Prostate gland (tissue), 2 donors: ENCODE data around the gene FAM114A2. TPM values are rescaled to one million over a fixed set of nuclear protein-coding genes. Genes with fewer than 3 reads are reported as not detected.

Source experiments
- DNase-seq: peaks from one replicate; pipeline ENCODE4 v3.0.0-alpha.2; 2019; ENCODE audit warnings: low spot score
- H3K27ac ChIP-seq, 2 donors: fragments of 200-600 bp; sonication (generic); 2 replicates each; pipeline ENCODE4 v1.5.1; 2017 to 2019
- H3K27me3 ChIP-seq: fragments of 200-600 bp; sonication (generic); replicated peaks from 2 replicates; pipeline ENCODE4 v1.5.1; 2019; ENCODE audit not compliant: insufficient read depth
- H3K36me3 ChIP-seq, 2 donors: fragments of 200-600 bp; sonication (generic); 1 replicate in 1 of 2; 2 replicates in 1 of 2; pipeline versions ENCODE4 v1.5.1 to v1.8.1; 2017 to 2019
- H3K4me1 ChIP-seq: fragments of 200-600 bp; sonication (generic); replicated peaks from 2 replicates; pipeline ENCODE4 v1.5.1; 2019
- H3K4me3 ChIP-seq, 2 donors: fragments of 200-600 bp; sonication (generic); 2 replicates each; pipeline ENCODE4 v1.5.1; 2017 to 2019
- H3K9me3 ChIP-seq: fragments of 200-600 bp; sonication (generic); 2 replicates; pipeline ENCODE4 v1.5.1; 2017
- POLR2A ChIP-seq: fragments of 450-650 bp; IDR thresholded peaks from one replicate; pipeline ENCODE4 v1.6.1; 2016; ENCODE audit warnings: antibody characterized with exemption, mild to moderate bottlenecking
- POLR2AphosphoS5 ChIP-seq: sonication (generic); formaldehyde crosslinking; IDR thresholded peaks from one replicate; pipeline ENCODE4 v1.6.1; 2017; ENCODE audit warnings: antibody characterized with exemption
- WGBS: methylation state at CpG from one replicate; pipeline ENCODE4 v1.1.5; 2018; 5-methylcytosine and 5-hydroxymethylcytosine counted together
- intact Hi-C: fragments of 100-400 bp; cut with DNase I; formaldehyde crosslinking; loops from one replicate; pipeline ENCODE4 v1.14.2; 2022
- total RNA-seq, 2 donors: library from RNA; depleted of rRNA; stranded (reverse); fragments of >200 nt; gene quantifications; one replicate each; pipeline ENCODE4 v1.1.0, GENCODE V29; 2016
- TF ChIP-seq, protein P1 (sequence below), 4 experiments: fragments of 200-600 bp in 2 of 4; fragments of 450-650 bp in 2 of 4; sonication (generic) in 2 of 4; IDR thresholded peaks; 1 replicate in 3 of 4; 2 replicates in 1 of 4; pipeline ENCODE4 v1.5.1; 2016 to 2019; ENCODE audit warnings: antibody characterized with exemption in 4 of 4, mild to moderate bottlenecking in 2 of 4, moderate library complexity in 2 of 4

FAM114A2 gene
- total RNA-seq, 2 donors from 2014 or later: 13.8 to 24.2 TPM

DNA sequence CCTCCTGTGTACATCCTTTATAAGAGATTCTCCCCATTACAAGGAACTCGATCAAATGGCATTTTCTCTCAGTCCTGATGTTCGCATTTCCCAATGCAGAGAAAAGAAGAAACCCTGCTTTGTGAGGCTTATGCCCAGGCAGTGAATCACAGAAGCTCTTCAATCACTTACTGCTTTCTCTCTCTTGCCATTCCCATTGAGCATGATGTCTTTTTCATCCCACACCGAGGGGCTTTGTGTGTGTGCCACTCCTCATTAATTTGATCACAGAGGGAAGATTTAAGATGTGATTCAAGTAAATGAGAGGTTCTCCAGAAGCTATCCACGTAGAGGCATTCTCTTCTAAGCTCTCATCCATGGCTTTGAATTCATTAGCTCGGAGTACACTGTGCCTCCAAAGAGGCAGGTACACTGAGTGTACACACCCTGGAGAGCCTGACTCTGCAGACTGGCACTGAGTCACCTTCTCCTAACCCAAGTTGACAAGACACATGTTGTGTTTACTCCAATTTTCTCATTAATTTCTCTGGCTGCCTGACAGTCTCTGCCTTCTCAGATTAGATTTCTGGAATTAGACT, 45.4 kb upstream of the FAM114A2 start:
- H3K4me3 ChIP-seq: no peak overlapping the region
- H3K36me3 ChIP-seq: no peaks in the 10 kb centered on the region
- H3K9me3 ChIP-seq: no peaks in the 10 kb centered on the region
- intact Hi-C loops: no loop called here
- DNase-seq: no peak
- H3K27me3 ChIP-seq: no peaks in the 10 kb centered on the region
- TF ChIP-seq, protein P1, sequence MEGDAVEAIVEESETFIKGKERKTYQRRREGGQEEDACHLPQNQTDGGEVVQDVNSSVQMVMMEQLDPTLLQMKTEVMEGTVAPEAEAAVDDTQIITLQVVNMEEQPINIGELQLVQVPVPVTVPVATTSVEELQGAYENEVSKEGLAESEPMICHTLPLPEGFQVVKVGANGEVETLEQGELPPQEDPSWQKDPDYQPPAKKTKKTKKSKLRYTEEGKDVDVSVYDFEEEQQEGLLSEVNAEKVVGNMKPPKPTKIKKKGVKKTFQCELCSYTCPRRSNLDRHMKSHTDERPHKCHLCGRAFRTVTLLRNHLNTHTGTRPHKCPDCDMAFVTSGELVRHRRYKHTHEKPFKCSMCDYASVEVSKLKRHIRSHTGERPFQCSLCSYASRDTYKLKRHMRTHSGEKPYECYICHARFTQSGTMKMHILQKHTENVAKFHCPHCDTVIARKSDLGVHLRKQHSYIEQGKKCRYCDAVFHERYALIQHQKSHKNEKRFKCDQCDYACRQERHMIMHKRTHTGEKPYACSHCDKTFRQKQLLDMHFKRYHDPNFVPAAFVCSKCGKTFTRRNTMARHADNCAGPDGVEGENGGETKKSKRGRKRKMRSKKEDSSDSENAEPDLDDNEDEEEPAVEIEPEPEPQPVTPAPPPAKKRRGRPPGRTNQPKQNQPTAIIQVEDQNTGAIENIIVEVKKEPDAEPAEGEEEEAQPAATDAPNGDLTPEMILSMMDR (IDR thresholded peaks at IDR 0.05): no peak
- TF ChIP-seq POLR2AphosphoS5: no peak
- TF ChIP-seq POLR2A: no peak
- WGBS: 84% methylated on average over 5 of the region's 5 CpGs
- no peaks in the 10 kb centered on the region for H3K4me1 ChIP-seq
- no peak overlapping the region for H3K27ac ChIP-seq

DNA sequence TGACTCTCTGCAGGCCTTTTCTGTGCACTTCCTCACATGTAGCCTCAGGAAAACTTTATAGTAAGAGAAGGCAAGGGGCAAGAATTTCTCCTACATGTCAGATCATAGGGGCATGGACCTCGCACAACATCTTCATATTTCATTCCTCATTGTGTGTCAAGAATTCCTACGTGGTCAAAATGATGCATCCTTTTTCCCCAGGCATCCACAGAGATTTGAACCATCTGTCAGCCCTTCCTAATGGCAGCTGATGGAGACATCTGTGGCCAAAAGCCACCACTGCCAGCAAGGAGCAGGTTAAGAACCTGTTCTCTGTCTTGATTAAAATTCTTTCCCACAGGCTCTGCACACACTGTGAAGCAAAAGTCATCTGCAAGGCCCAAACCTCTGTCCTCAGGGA, 42.5 kb upstream of the FAM114A2 start:
- no peaks in the 10 kb centered on the region for H3K4me1 ChIP-seq
- H3K4me3 ChIP-seq: no peak overlapping the region
- H3K27ac ChIP-seq: no peak overlapping the region
- no peaks in the 10 kb centered on the region for H3K27me3 ChIP-seq
- H3K36me3 ChIP-seq: no peaks in the 10 kb centered on the region
- WGBS: 76% methylated on average over 2 of the region's 2 CpGs
- TF ChIP-seq POLR2A: no peak
- no peak for TF ChIP-seq POLR2AphosphoS5
- TF ChIP-seq, protein P1 (IDR thresholded peaks at IDR 0.05): no peak
- H3K9me3 ChIP-seq: no peaks in the 10 kb centered on the region
- intact Hi-C loops: no loop called here
- DNase-seq: no peak

DNA sequence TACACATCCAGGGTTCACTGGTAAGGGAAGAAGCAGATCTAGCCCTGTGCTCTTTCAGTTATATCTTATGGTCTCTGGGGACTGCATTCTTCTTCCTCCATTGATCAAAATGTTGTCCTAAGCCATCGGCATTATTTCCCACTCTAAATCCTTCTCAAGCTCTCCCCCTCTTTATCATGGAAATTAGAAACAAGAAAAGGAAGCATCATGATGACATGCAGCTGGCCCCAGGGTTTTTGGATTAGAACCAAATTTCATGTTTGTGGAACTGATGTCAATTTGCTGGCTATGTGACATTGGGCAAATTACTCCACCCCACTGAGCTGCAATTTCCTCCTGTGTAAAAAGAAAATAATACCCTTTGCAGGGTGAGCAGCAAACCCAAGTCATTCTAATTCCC, 39.6 kb upstream of the FAM114A2 start:
- H3K27me3 ChIP-seq: no peaks in the 10 kb centered on the region
- no peaks in the 10 kb centered on the region for H3K4me1 ChIP-seq
- H3K27ac ChIP-seq: no peak overlapping the region
- 27% methylated on average over 1 of the region's 1 CpG for WGBS
- no peak overlapping the region for H3K4me3 ChIP-seq
- no peak for DNase-seq
- no peak for TF ChIP-seq POLR2AphosphoS5
- no peak for TF ChIP-seq POLR2A
- TF ChIP-seq, protein P1 (IDR thresholded peaks at IDR 0.05): no peak
- intact Hi-C loops: no loop called here
- no peaks in the 10 kb centered on the region for H3K9me3 ChIP-seq
- H3K36me3 ChIP-seq: no peaks in the 10 kb centered on the region

DNA sequence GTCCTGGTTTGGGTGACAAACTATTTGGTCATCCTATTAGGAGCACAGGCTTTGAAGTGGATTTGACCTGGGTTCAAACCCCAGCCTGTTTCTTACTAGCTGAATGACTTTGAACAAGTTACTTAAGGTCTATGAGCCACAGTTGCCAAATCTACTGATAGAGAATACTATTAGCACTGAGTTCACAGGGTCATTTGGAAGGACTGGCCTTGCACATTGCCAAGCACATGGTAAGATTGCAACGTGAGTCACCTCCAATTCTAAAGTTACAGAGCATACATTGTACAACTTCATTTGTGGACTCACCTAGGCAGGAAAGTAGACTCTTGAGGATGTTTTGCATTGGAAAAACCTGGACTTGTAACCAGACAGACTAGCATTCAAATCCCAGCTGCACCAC, 39.0 kb upstream of the FAM114A2 start:
- Histone ChIP-seq H3K4me3 (no peak overlapping the region), H3K9me3 (no peaks in the 10 kb centered on the region), H3K27ac (no peak overlapping the region), H3K4me1 (no peaks in the 10 kb centered on the region), H3K27me3 (no peaks in the 10 kb centered on the region), H3K36me3 (no peaks in the 10 kb centered on the region)
- intact Hi-C loops: no loop called here
- 23% methylated on average over 1 of the region's 1 CpG for WGBS
- TF ChIP-seq, protein P1 (IDR thresholded peaks at IDR 0.05): no peak
- TF ChIP-seq POLR2AphosphoS5 (no peak), POLR2A (no peak)
- no peak for DNase-seq

DNA sequence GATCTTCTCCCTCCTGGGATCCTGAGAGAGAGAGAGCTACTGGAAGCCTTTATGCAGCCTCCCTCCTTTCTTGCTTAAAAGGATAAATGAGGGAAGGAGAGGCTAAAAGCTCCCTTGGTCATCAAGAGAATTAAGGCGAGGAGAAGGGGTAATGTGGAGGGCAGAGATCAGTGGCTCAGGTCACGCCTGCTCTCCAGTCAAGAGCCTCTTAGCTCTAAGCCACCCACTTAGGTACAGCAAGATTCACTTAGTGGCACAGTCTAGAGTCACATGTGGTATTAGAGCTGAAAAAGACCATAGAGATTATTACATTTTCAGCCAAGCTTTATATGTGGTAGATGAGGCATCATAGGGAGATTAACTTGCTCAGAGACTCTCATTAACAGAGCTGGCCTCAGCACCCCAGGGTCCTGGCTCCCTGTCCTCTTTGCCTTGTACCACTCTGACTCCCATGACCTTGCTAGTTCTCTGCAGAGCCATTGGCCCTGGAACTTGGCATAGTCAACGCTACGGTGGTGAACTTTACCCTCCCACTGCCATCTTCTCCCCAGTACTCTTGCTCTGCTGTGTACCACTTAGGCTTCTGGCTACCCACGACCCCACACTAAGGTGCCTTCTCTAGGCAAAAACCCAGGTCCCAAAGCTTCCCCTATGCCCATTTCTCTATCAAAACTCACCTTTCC, 37.7 kb upstream of the FAM114A2 start:
- no peak overlapping the region for H3K4me3 ChIP-seq
- no peaks in the 10 kb centered on the region for H3K4me1 ChIP-seq
- no peaks in the 10 kb centered on the region for H3K27me3 ChIP-seq
- DNase-seq: no peak
- intact Hi-C loops: no loop called here
- no peaks in the 10 kb centered on the region for H3K36me3 ChIP-seq
- WGBS: 84% methylated on average over 5 of the region's 5 CpGs
- no peaks in the 10 kb centered on the region for H3K9me3 ChIP-seq
- no peak overlapping the region for H3K27ac ChIP-seq
- no peak for TF ChIP-seq POLR2AphosphoS5
- TF ChIP-seq POLR2A: no peak
